ENCODE results near the gene GRM4.

DNA sequence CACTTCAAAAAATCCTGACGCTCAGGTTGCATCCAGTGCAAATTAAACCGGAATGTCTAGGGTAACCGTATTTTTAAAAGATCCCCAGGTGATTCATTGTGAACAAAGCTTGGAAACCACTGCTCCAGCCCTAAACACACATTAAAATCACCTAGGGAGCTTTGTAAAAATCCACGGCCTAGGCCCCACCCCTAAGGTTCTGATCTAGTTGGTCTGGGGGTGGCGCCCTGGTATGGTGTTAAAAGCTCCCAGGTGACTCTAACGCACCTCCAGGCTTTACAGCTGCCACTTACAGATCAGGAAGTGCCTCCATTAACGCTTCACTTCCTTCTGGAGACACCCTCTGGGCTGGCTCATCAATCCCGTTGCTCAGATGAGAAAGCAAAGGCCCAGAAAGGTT lies 92.2 kb downstream of the GRM4 start:
- TF ChIP-seq CTCF (IDR thresholded peaks at IDR 0.05; ENCODE audit: low read length), result no peak
- no peak for TF ChIP-seq EZH2phosphoT487 (IDR thresholded peaks at IDR 0.05; ENCODE audit: low read length)
